D721Med (cell line): ENCODE measurements around the gene MEF2A.

ENCODE experiments used
- DNase-seq: peaks from one replicate; pipeline ENCODE4 v3.0.0; 2011; ENCODE audit warnings: low spot score; ENCODE audit not compliant: insufficient read length
- FAIRE-seq: peaks from 2 replicates; lab custom pipeline; 2011; peaks lifted over from hg19 to GRCh38; lab: Jason Lieb, UNC
- TF ChIP-seq, protein P1 (sequence below): IDR thresholded peaks from 2 replicates; pipeline ENCODE4 v1.5.1; 2012; ENCODE audit warnings: mild to moderate bottlenecking, control low read depth; ENCODE audit not compliant: insufficient read depth; ENCODE audit errors: missing control alignments

MEF2A gene

DNA sequence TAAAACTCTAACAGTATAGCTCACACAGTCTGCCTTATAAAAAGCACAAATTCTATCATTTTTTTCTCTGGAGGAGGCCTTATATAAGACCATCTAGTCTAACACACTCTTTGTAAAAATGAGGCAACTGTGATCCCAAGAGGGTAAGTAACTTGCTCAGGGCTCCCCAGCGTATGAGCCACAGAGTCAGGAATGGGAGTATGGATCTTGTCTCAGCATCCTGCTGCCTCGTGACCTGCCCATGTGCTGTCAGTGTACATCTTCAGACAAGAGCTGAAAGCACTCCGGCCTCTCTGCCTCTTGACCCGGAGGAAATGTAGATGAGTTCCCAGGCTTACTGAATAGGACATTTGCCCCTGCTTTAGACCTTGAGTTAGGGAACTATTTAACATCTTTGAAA lies 28.4 kb upstream of the MEF2A start:
- TF ChIP-seq, protein P1, sequence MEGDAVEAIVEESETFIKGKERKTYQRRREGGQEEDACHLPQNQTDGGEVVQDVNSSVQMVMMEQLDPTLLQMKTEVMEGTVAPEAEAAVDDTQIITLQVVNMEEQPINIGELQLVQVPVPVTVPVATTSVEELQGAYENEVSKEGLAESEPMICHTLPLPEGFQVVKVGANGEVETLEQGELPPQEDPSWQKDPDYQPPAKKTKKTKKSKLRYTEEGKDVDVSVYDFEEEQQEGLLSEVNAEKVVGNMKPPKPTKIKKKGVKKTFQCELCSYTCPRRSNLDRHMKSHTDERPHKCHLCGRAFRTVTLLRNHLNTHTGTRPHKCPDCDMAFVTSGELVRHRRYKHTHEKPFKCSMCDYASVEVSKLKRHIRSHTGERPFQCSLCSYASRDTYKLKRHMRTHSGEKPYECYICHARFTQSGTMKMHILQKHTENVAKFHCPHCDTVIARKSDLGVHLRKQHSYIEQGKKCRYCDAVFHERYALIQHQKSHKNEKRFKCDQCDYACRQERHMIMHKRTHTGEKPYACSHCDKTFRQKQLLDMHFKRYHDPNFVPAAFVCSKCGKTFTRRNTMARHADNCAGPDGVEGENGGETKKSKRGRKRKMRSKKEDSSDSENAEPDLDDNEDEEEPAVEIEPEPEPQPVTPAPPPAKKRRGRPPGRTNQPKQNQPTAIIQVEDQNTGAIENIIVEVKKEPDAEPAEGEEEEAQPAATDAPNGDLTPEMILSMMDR: no peak
- DNase-seq (no peak), FAIRE-seq (no peak)

DNA sequence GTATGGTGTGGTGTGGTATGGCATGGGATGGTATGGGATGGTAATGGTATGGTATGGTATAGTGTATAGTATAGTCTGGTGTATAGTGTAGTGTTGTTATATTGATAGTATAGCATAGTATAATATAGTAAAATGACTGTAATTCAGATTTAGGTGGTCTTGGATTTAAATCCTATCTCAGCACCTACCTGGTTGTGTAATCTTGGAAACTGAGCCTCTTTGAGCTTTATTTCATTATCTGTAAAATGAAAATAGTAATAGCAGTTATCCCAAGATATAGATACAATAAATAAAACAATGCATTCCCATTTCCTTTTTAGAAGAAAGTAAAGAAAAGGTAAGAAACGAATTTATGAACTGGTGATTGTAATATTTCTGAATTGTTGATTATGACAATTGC lies 27.5 kb upstream of the MEF2A start:
- TF ChIP-seq, protein P1: no peak
- DNase-seq: no peak
- no peak for FAIRE-seq

DNA sequence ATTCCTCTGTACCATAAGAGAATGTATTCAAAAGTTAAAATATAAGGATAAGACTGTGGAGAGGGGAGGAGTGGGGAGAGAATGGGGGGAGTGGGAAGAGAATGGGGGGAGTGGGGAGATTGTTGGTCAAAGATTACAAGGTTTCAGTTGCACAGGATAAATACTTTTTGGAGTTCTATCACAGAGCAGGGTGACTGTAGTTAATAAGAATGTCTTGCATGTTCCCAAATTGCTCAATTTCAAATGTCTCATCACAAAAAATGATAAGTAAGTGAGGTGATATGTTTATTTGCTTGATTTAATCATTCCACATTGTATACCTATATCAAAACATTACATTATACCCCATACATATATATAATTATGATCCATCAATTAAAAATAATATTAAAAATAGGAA lies 23.0 kb upstream of the MEF2A start:
- FAIRE-seq: no peak
- no peak for DNase-seq
- TF ChIP-seq, protein P1: no peak

DNA sequence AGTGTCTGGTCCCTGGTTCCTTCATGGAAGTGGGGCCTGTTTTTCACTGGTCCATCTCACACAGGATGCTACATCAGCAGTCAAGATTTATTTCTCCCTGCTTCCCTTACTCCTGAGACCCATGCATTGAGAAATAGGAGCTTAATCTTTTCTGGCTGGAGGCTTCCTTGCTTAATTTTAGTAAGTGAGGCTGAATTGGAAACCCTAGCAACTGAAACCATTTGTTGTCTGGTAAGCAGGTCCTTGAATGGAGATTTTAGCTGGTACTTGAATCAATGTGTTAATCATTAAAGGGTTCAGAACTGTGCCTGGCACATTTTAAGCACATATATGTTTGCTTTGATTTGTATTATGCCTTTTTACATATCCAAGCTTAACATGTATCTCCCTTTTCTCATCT lies 20.2 kb upstream of the MEF2A start:
- FAIRE-seq (no peak), DNase-seq (no peak)
- TF ChIP-seq, protein P1: no peak

DNA sequence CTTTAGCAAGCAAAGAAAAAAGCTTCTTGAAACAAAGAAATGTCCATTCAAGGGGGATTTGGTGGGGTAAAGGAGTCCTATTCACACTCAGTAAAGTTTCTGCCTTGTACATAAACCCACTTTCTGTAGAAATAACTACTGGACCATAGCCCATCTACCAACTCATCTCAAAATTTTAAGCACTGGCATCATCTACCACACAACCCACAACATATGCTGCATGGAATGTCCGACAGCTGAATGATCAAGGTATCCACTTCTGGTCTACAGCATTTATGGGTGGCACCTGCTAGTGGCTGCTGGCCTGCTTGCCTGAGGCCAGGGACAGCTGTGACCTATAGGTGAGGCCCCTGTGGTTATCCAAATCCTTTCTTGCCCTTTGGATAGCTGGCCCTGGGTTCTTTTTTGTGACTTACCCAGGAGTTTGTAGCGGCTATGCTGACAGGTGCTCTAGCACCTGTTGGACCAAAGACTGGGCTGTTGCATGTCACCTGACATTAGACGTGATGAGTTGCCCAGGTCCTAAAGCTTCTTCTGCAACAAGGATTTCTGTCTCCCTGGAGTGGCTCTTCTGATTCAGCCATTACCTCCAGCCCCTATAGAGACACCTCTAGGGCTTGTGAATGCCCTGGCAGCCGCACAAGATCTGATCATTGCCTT lies 19.2 kb upstream of the MEF2A start:
- TF ChIP-seq, protein P1: no peak

DNA sequence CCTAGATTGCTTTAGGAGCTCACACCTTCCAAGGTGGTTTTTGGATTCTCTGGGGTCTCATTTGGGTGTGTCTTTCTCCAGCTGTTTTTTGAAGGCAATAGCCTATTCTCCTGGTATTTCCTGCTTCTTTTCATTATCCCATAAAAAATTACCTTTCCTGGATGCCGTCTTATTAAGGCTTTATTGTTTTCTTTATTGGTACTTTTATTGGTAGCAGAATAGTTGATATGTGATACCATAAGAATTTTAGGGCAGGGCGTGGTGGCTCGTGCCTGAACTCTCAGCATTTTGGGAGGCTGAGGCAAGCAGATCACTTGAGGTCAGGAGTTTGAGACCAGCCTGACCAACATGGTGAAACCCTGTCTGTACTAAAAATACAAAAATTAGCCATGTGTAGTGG lies 18.3 kb upstream of the MEF2A start:
- DNase-seq: no peak
- TF ChIP-seq, protein P1: no peak
- no peak for FAIRE-seq

More for the DNA sequence above, 19.2 kb upstream of the MEF2A start:
- DNase-seq (no peak), FAIRE-seq (no peak)

DNA sequence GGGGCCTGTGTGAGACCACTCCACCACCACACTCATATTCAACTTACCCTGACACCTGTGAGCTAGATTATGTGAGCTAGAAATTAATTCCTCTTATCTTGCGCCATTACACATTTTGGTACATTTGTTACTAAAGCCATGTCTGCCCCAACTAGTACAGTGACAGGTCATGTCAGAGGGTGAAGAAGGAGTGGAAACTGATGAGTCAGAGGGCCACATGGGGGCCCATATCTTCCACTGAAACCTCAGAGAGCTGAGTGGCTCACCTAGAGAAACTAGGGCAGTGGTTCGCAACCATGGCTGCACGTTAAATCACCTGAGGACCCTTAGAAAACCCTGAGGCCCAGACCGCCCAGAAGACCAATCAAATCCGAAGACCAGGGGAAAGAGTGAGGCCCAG lies 15.7 kb upstream of the MEF2A start:
- TF ChIP-seq, protein P1: no peak
- FAIRE-seq (no peak), DNase-seq (no peak)
